Fibroblast of skin of abdomen (primary cell): ENCODE data around the gene PELI2.

Experiments
- DNase-seq: peaks from one replicate; pipeline ENCODE4 v3.0.0-alpha.2; 2013

PELI2 gene

GRCh38 chr14:56248442-56248841 lies 130.2 kb downstream of the PELI2 start:
- no peak for DNase-seq

GRCh38 chr14:56261046-56261445 lies 142.8 kb downstream of the PELI2 start:
- DNase-seq, result no peak

- no peak for DNase-seq
Measured at GRCh38 chr14:56262530-56262929, 144.3 kb downstream of the PELI2 start.

GRCh38 chr14:56268039-56268438 lies 149.8 kb downstream of the PELI2 start:
- peak; percentile 57 for DNase-seq

GRCh38 chr14:56268673-56269072 lies 150.5 kb downstream of the PELI2 start:
- DNase-seq, result peak; percentile 58

- DNase-seq, result no peak
Measured at GRCh38 chr14:56270921-56271320, 152.7 kb downstream of the PELI2 start.

GRCh38 chr14:56271970-56272369 lies 153.8 kb downstream of the PELI2 start:
- peak; percentile 96 for DNase-seq

GRCh38 chr14:56273155-56273554 lies 154.9 kb downstream of the PELI2 start:
- peak; percentile 87 for DNase-seq

- peak; percentile 16 for DNase-seq
Measured at GRCh38 chr14:56273951-56274350, 155.7 kb downstream of the PELI2 start.

- DNase-seq, result peak; percentile 28
Measured at GRCh38 chr14:56274556-56274955, 156.3 kb downstream of the PELI2 start.

GRCh38 chr14:56276108-56276507 lies 157.9 kb downstream of the PELI2 start:
- no peak for DNase-seq

GRCh38 chr14:56278383-56278782 lies 160.2 kb downstream of the PELI2 start:
- no peak for DNase-seq

- no peak for DNase-seq
Measured at GRCh38 chr14:56280843-56281242, 162.6 kb downstream of the PELI2 start.

- DNase-seq, result no peak
Measured at GRCh38 chr14:56282179-56282578, 164.0 kb downstream of the PELI2 start.

GRCh38 chr14:56284641-56285040 lies 166.4 kb downstream of the PELI2 start:
- DNase-seq, result no peak

- no peak for DNase-seq
Measured at GRCh38 chr14:56289155-56289554, 170.9 kb downstream of the PELI2 start.

GRCh38 chr14:56290195-56290594 lies 172.0 kb downstream of the PELI2 start:
- DNase-seq, result no peak

- DNase-seq, result no peak
Measured at GRCh38 chr14:56292970-56293369, 174.8 kb downstream of the PELI2 start.

- no peak for DNase-seq
Measured at GRCh38 chr14:56293506-56293905, 175.3 kb downstream of the PELI2 start.

GRCh38 chr14:56294128-56294527 lies 175.9 kb downstream of the PELI2 start:
- DNase-seq, result no peak

- DNase-seq, result peak; percentile 17
Measured at GRCh38 chr14:56295743-56296142, 177.5 kb downstream of the PELI2 start.

- no peak for DNase-seq
Measured at GRCh38 chr14:56297449-56297848, 179.2 kb downstream of the PELI2 start.

- peak; percentile 17 for DNase-seq
Measured at GRCh38 chr14:56299306-56299984, 181.2 kb downstream of the PELI2 start.

- DNase-seq, result peak; percentile 84
Measured at GRCh38 chr14:56300495-56300894, 182.3 kb downstream of the PELI2 start.

GRCh38 chr14:56304456-56304855 lies 186.2 kb downstream of the PELI2 start:
- peak; percentile 50 for DNase-seq
